GM12878 (cell line): Measurements from ENCODE around the gene POU2AF2.

Source experiments
- HDAC2 ChIP-seq: fragments of 200-600 bp; sonication (generic); IDR thresholded peaks from 2 replicates; pipeline ENCODE4 v1.6.1; 2017
- SP1 ChIP-seq: IDR thresholded peaks from one replicate; pipeline ENCODE4 v1.6.1; 2011; ENCODE audit warnings: low read depth, low read length
- TF ChIP-seq, protein P1 (sequence below): fragments of 450-650 bp; IDR thresholded peaks from 2 replicates; pipeline ENCODE4 v1.6.1; 2016; ENCODE audit warnings: mild to moderate bottlenecking
- TF ChIP-seq, protein P2 (sequence below): fragments of 450-650 bp; IDR thresholded peaks from 2 replicates; pipeline ENCODE4 v1.6.1; 2016; ENCODE audit warnings: mild to moderate bottlenecking, moderate library complexity, borderline replicate concordance

GRCh38 chr11:111307472-111308108, 62.1 kb downstream of the POU2AF2 start:
- TF ChIP-seq, protein P1, sequence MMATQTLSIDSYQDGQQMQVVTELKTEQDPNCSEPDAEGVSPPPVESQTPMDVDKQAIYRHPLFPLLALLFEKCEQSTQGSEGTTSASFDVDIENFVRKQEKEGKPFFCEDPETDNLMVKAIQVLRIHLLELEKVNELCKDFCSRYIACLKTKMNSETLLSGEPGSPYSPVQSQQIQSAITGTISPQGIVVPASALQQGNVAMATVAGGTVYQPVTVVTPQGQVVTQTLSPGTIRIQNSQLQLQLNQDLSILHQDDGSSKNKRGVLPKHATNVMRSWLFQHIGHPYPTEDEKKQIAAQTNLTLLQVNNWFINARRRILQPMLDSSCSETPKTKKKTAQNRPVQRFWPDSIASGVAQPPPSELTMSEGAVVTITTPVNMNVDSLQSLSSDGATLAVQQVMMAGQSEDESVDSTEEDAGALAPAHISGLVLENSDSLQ: no peak
- TF ChIP-seq, protein P2, sequence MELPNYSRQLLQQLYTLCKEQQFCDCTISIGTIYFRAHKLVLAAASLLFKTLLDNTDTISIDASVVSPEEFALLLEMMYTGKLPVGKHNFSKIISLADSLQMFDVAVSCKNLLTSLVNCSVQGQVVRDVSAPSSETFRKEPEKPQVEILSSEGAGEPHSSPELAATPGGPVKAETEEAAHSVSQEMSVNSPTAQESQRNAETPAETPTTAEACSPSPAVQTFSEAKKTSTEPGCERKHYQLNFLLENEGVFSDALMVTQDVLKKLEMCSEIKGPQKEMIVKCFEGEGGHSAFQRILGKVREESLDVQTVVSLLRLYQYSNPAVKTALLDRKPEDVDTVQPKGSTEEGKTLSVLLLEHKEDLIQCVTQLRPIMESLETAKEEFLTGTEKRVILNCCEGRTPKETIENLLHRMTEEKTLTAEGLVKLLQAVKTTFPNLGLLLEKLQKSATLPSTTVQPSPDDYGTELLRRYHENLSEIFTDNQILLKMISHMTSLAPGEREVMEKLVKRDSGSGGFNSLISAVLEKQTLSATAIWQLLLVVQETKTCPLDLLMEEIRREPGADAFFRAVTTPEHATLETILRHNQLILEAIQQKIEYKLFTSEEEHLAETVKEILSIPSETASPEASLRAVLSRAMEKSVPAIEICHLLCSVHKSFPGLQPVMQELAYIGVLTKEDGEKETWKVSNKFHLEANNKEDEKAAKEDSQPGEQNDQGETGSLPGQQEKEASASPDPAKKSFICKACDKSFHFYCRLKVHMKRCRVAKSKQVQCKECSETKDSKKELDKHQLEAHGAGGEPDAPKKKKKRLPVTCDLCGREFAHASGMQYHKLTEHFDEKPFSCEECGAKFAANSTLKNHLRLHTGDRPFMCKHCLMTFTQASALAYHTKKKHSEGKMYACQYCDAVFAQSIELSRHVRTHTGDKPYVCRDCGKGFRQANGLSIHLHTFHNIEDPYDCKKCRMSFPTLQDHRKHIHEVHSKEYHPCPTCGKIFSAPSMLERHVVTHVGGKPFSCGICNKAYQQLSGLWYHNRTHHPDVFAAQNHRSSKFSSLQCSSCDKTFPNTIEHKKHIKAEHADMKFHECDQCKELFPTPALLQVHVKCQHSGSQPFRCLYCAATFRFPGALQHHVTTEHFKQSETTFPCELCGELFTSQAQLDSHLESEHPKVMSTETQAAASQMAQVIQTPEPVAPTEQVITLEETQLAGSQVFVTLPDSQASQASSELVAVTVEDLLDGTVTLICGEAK: no peak
- TF ChIP-seq HDAC2 (no peak), SP1 (no peak)
